ENCODE data around the gene MAPKBP1.

GRCh38 chr15:41851167-41851523, 76.9 kb downstream of the MAPKBP1 start:
- TF ChIP-seq GATA2 (IDR thresholded peaks at IDR 0.05; ENCODE audit: low read depth, low read length) (no peak), GATA3 (IDR thresholded peaks at IDR 0.05; ENCODE audit: low read depth, low read length) (no peak)

All from SH-SY5Y (cell line).